SJSA1 (cell line): Measurements from ENCODE around the gene FAM200C. TPM values are rescaled to one million over a fixed set of nuclear protein-coding genes. Genes with fewer than 3 reads are reported as not detected.

ENCODE experiments used
- DNase-seq, 2 experiments: peaks; one replicate each; pipeline ENCODE4 v3.0.0-alpha.2; 2015 to 2020; ENCODE audit warnings: low spot score in 2 of 2, low read depth in 1 of 2
- H3K27ac ChIP-seq: fragments of 250-450 bp; sonication (Bioruptor Pico); 2 replicates; pipeline ENCODE4 v1.5.1; 2020; ENCODE audit warnings: mild to moderate bottlenecking, moderate library complexity
- H3K27me3 ChIP-seq: fragments of 250-450 bp; sonication (Bioruptor Pico); replicated peaks from 2 replicates; pipeline ENCODE4 v1.5.1; 2020; ENCODE audit warnings: mild to moderate bottlenecking, moderate library complexity
- H3K36me3 ChIP-seq: fragments of 250-450 bp; sonication (Bioruptor Pico); 2 replicates; pipeline ENCODE4 v1.5.1; 2020; ENCODE audit warnings: mild to moderate bottlenecking
- H3K4me1 ChIP-seq: fragments of 250-450 bp; sonication (Bioruptor Pico); replicated peaks from 2 replicates; pipeline ENCODE4 v1.6.1; 2021; ENCODE audit warnings: mild to moderate bottlenecking
- H3K4me3 ChIP-seq: fragments of 250-450 bp; sonication (Bioruptor Pico); 2 replicates; pipeline ENCODE4 v1.5.1; 2020; ENCODE audit warnings: mild to moderate bottlenecking
- H3K9me3 ChIP-seq: fragments of 250-450 bp; sonication (Bioruptor Pico); replicated peaks from 2 replicates; pipeline ENCODE4 v1.5.1; 2020; ENCODE audit warnings: mild to moderate bottlenecking
- total RNA-seq: library from RNA; depleted of rRNA; stranded (reverse); fragments of >200 nt; shearing (Covaris generic); gene quantifications from 2 replicates; pipeline ENCODE4 v1.2.3, GENCODE V29; 2014; rRNA removed

FAM200C gene
- total RNA-seq, 1 experiment from 2014 or later = 5.5 TPM

DNA sequence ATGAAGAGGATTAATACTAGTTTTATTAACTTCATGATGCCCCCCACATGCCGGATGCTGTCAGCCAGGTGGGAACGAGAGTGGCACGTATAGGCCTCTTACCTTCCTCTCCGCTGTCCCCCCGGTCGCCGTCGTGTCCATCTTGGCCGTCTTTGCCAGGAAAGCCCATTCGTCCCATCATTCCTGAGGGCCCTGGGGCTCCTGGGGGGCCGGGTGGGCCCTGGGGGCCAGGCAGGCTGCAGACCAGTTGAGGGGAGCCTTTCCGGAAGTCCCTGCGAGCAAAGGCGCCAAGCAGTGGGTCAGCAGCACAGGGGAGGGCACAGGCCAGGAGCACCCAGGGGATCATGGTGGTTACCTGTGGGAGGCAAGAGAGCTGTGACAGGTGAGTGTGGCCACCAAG is 45.2 kb downstream of the FAM200C start:
- no peak overlapping the region for H3K27ac ChIP-seq
- no peak for DNase-seq
- H3K36me3 ChIP-seq = no peaks in the 10 kb centered on the region
- no peaks in the 10 kb centered on the region for H3K9me3 ChIP-seq
- H3K4me3 ChIP-seq = no peak overlapping the region
- no peaks in the 10 kb centered on the region for H3K4me1 ChIP-seq
- H3K27me3 ChIP-seq = no peaks in the 10 kb centered on the region

- no peak overlapping the region for H3K27ac ChIP-seq
Observed at GRCh38 chr5:160353379-160353778, 46.5 kb downstream of the FAM200C start.

DNA sequence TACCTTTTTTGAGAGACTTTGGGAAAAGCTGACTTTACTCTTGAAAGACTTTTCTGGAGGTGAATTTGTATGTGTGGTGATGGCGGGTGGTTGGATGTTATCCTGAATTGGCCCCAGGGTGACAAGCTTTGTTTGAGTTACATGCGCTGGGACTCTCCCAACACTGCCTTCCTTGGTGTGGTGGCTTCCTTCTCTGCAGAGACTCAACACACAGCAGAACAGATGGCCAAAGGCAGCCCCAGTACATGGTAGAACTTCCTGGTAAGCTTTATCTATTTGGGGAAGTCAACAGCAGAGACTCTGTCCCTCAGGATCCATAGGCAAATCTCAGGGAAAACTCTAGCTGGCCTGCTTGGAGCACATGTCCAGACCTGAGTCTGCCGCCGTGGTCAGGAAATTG is 47.5 kb downstream of the FAM200C start:
- DNase-seq = no peak
- no peaks in the 10 kb centered on the region for H3K36me3 ChIP-seq
- H3K4me1 ChIP-seq = no peaks in the 10 kb centered on the region
- H3K9me3 ChIP-seq = no peaks in the 10 kb centered on the region
- H3K27me3 ChIP-seq = no peaks in the 10 kb centered on the region
- H3K4me3 ChIP-seq = no peak overlapping the region
- H3K27ac ChIP-seq = no peak overlapping the region

More at GRCh38 chr5:160353379-160353778, 46.5 kb downstream of the FAM200C start:
- Histone ChIP-seq H3K9me3 (no peaks in the 10 kb centered on the region), H3K27me3 (no peaks in the 10 kb centered on the region), H3K4me1 (no peaks in the 10 kb centered on the region), H3K36me3 (no peaks in the 10 kb centered on the region), H3K4me3 (no peak overlapping the region)
- DNase-seq = no peak

GRCh38 chr5:160349935-160350303 is 49.9 kb downstream of the FAM200C start:
- no peaks in the 10 kb centered on the region for H3K36me3 ChIP-seq

GRCh38 chr5:160349249-160349934 is 50.5 kb downstream of the FAM200C start:
- Histone ChIP-seq H3K27me3 (no peaks in the 10 kb centered on the region), H3K4me1 (no peaks in the 10 kb centered on the region), H3K9me3 (no peaks in the 10 kb centered on the region), H3K27ac (no peak overlapping the region), H3K36me3 (no peaks in the 10 kb centered on the region), H3K4me3 (no peak overlapping the region)
- DNase-seq = no peak

More at GRCh38 chr5:160349935-160350303, 49.9 kb downstream of the FAM200C start:
- Histone ChIP-seq H3K4me3 (no peak overlapping the region), H3K9me3 (no peaks in the 10 kb centered on the region), H3K4me1 (no peaks in the 10 kb centered on the region), H3K27me3 (no peaks in the 10 kb centered on the region), H3K27ac (no peak overlapping the region)
- DNase-seq = no peak

DNA sequence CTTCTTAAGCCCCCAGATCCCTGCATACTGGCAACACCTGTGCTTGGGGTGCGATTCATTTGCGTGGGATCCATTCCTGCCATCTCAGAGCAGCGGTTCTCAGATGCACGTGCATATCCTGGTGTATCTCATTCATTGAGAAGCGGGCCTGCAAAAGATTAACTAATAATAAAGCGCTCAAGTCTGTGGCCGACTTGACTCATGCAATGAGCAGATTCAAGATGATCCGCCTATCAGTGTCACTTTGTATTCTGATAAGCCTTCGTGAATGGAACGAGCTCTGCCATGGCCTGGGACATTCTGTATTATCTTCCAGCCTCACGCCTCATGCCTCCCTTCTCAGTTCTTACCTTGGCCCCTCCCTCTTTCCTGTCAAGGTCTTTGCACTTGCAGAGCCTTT is 51.8 kb downstream of the FAM200C start:
- H3K27ac ChIP-seq = no peak overlapping the region
- H3K4me1 ChIP-seq = no peaks in the 10 kb centered on the region
- no peaks in the 10 kb centered on the region for H3K9me3 ChIP-seq
- DNase-seq = no peak
- H3K36me3 ChIP-seq = no peaks in the 10 kb centered on the region
- H3K4me3 ChIP-seq = no peak overlapping the region
- no peaks in the 10 kb centered on the region for H3K27me3 ChIP-seq

GRCh38 chr5:160347448-160347847 is 52.4 kb downstream of the FAM200C start:
- Histone ChIP-seq H3K4me3 (no peak overlapping the region), H3K9me3 (no peaks in the 10 kb centered on the region), H3K27ac (no peak overlapping the region), H3K36me3 (no peaks in the 10 kb centered on the region), H3K27me3 (no peaks in the 10 kb centered on the region), H3K4me1 (peaks cover 4% of the 10 kb centered on the region)
- DNase-seq = no peak

Other genes with a start within 250 kb of the FAM200C start
- gene FABP6, start 170.5 kb downstream of the FAM200C start, total RNA-seq = not detected in 2 replicates
- 12.9 and 14.9 TPM in 2 replicates for gene CCNJL, start 87.5 kb downstream of the FAM200C start, total RNA-seq
- 5.7 and 6.7 TPM in 2 replicates for gene C1QTNF2, start 29.4 kb downstream of the FAM200C start, total RNA-seq
- gene SLU7, start 19.0 kb upstream of the FAM200C start, total RNA-seq = 71.1 and 102 TPM in 2 replicates
- 659 and 829 TPM in 2 replicates for gene PTTG1, start 21.8 kb upstream of the FAM200C start, total RNA-seq